ENCODE results near the gene TTLL3.

TTLL3 gene

DNA sequence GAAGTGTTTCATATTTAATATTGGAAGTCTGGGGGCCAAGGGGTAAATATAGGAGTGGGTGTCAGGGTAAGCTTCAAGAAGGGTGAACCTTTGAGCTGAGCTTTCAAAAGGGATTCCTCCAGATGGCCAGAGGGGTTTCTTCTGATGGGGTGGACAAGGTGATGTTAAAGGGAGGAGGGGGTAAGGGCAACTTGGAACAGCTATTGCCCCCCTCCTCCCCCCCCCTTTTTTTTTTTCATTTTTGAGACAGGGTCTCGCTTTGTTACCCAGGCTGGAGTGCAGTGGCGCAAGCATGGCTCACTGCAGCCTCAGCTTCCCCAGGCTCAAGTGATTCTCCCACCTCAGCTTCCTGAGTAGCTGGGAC lies 2.1 kb upstream of the TTLL3 start:
- no CpG with 5 or more reads among the region's 2 CpGs for WGBS, 2 experiments (ENCODE audit: insufficient coverage in 2 of 2)
- Histone ChIP-seq H3K4me1 (ENCODE audit: control insufficient read depth, insufficient read depth, low read length, poor library complexity, severe bottlenecking) (peaks cover 13% of the 10 kb centered on the region), H3K27ac (ENCODE audit: low read depth, low read length, severe bottlenecking) (no peak overlapping the region), H3K9me3 (ENCODE audit: control insufficient read depth, low read length) (no peaks in the 10 kb centered on the region), H3K36me3 (ENCODE audit: control insufficient read depth, insufficient read depth, low read length) (peaks cover 57% of the 10 kb centered on the region), H3K4me3 (ENCODE audit: extremely low read depth, insufficient read depth, low read length, poor library complexity, severe bottlenecking) (no peak overlapping the region)

DNA sequence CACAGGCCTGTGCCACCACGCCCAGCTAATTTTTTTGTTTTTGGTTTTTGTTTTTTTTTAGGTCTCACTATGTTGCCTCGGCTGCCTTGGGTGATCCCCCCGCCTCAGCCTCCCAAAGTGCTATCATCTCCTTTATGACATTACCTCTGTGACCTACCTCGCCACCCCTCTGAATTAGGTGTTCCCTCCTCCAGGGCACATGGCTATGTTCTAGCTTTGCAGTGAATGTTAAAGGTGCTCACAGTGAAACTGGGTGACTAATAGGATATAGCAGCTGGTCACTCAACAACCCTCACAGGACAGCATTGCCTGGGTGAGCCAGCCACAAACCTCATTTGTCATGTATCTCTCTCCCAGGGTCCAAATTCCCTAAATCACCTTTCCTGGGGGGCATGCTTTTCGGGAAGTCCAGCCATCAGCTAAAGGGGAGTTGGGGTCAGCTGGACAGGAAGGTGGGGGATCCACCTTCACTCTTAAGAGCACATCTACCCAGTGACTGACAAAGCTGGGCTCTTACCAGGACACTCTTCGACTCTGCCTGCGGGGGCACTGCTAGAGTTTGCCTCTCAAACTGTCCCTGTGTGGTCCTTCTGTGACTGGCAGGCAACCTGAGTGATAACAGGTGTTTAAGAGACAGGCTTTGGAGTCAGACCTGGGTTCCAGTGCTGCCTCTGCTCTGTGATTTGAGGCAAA lies 1.6 kb upstream of the TTLL3 start:
- 81 to 93% methylated on average over 4 to 6 of the region's 7 CpGs for WGBS, 2 experiments (ENCODE audit: insufficient coverage in 2 of 2)
- H3K27ac ChIP-seq (ENCODE audit: low read depth, low read length, severe bottlenecking), result peak overlapping the region; percentile 81
- H3K36me3 ChIP-seq (ENCODE audit: control insufficient read depth, insufficient read depth, low read length), result peaks cover 54% of the 10 kb centered on the region
- H3K4me1 ChIP-seq (ENCODE audit: control insufficient read depth, insufficient read depth, low read length, poor library complexity, severe bottlenecking), result peaks cover 11% of the 10 kb centered on the region
- no peaks in the 10 kb centered on the region for H3K9me3 ChIP-seq (ENCODE audit: control insufficient read depth, low read length)
- H3K4me3 ChIP-seq (ENCODE audit: extremely low read depth, insufficient read depth, low read length, poor library complexity, severe bottlenecking), result no peak overlapping the region

DNA sequence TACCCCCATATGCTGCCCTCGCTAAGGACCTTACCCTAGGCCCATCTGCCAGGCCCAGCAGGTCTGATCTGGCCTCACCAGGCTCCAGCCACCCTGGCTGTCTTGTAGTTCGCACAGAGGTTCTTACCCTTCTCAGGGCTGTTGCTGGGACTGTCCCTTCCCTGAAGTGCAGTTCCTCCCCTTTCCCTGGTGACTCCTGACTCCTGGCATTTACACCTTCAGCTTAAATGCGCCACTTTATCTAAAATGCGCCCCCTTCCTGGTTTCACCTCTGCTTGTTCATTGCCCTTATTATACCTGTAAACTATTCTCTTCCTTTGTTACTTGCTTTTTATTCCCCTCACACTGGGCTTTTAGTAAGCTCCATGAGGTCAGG lies 835 bp upstream of the TTLL3 start:
- Histone ChIP-seq H3K9me3 (ENCODE audit: control insufficient read depth, low read length) (no peaks in the 10 kb centered on the region), H3K27ac (ENCODE audit: low read depth, low read length, severe bottlenecking) (peak overlapping the region; percentile 81), H3K4me3 (ENCODE audit: extremely low read depth, insufficient read depth, low read length, poor library complexity, severe bottlenecking) (peak overlapping the region; percentile 47), H3K4me1 (ENCODE audit: control insufficient read depth, insufficient read depth, low read length, poor library complexity, severe bottlenecking) (peaks cover 11% of the 10 kb centered on the region), H3K36me3 (ENCODE audit: control insufficient read depth, insufficient read depth, low read length) (peaks cover 47% of the 10 kb centered on the region)
- 81 to 84% methylated on average over 3 to 4 of the region's 4 CpGs for WGBS, 2 experiments (ENCODE audit: insufficient coverage in 2 of 2)

DNA sequence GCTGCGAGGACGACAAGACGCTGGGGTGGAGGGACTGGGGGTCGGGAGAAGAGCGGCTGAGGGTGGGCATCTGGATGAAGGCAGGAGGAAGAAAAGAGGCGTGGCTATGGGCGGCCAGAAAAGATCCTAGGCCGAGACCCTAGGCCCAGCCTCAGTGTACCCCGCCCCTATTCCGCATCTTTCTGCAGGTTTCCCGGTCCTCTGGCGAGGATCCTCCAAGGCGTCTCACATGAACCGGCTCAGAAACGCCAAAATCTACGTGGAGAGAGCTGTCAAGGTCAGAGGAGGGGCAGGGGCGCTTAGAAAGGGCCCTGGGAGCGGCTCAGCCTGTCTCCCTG lies 340 bp downstream of the TTLL3 start:
- Histone ChIP-seq H3K36me3 (ENCODE audit: control insufficient read depth, insufficient read depth, low read length) (peaks cover 35% of the 10 kb centered on the region), H3K27ac (ENCODE audit: low read depth, low read length, severe bottlenecking) (no peak overlapping the region), H3K4me3 (ENCODE audit: extremely low read depth, insufficient read depth, low read length, poor library complexity, severe bottlenecking) (peak overlapping the region; percentile 47), H3K9me3 (ENCODE audit: control insufficient read depth, low read length) (no peaks in the 10 kb centered on the region), H3K4me1 (ENCODE audit: control insufficient read depth, insufficient read depth, low read length, poor library complexity, severe bottlenecking) (peaks cover 11% of the 10 kb centered on the region)
- 15 to 33% methylated on average over 11 to 12 of the region's 18 CpGs for WGBS, 2 experiments (ENCODE audit: insufficient coverage in 2 of 2)

DNA sequence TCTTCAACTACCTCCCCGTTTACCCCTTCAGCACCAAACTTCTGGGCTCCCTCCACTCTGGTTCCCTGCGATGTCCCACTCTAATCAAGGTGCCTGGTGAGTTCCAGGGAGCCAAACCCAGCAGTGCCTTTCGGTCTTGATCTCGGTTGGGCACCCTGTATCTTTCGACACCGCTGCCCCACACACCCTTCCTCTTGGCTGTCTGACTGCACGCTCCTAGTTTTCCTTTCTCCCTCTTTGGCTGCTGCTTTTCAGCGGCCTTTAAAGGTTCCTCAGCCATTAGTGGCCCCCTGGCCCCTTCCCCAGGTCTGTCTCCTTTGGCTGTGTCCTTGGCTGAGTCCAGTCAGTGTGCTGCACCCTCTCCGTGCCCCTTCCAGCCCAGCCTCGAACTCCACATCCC lies 784 bp downstream of the TTLL3 start:
- Histone ChIP-seq H3K4me1 (ENCODE audit: control insufficient read depth, insufficient read depth, low read length, poor library complexity, severe bottlenecking) (peaks cover 11% of the 10 kb centered on the region), H3K27ac (ENCODE audit: low read depth, low read length, severe bottlenecking) (no peak overlapping the region), H3K4me3 (ENCODE audit: extremely low read depth, insufficient read depth, low read length, poor library complexity, severe bottlenecking) (no peak overlapping the region), H3K36me3 (ENCODE audit: control insufficient read depth, insufficient read depth, low read length) (peaks cover 31% of the 10 kb centered on the region), H3K9me3 (ENCODE audit: control insufficient read depth, low read length) (no peaks in the 10 kb centered on the region)
- 88% methylated on average over 7 to 10 of the region's 10 CpGs for WGBS, 2 experiments (ENCODE audit: insufficient coverage in 2 of 2)

DNA sequence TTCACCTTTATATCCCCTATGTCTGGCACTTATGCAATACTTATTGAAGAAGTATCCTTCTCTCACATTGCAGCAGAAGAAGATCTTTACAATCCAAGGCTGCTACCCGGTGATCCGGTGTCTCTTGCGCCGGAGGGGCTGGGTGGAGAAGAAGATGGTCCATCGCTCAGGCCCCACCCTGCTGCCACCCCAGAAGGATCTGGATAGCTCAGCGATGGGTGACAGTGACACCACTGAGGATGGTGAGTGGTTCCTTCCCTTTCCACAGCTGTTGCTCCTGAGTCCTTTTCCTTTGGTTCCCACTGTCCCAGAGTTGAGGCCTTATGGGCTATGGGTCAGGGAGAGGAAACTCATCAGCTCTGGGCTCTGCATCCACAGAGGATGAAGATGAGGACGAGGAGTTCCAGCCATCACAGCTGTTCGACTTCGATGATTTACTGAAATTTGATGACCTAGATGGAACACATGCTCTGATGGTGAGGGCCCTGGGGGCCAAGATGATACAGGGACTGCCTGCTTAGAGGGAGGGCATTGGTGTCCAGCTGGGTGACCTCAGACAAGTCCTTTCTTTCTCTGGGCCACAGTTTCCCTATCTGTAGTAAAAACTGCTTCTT lies 2.9 kb downstream of the TTLL3 start:
- Histone ChIP-seq H3K4me3 (ENCODE audit: extremely low read depth, insufficient read depth, low read length, poor library complexity, severe bottlenecking) (no peak overlapping the region), H3K27ac (ENCODE audit: low read depth, low read length, severe bottlenecking) (no peak overlapping the region), H3K4me1 (ENCODE audit: control insufficient read depth, insufficient read depth, low read length, poor library complexity, severe bottlenecking) (peaks cover 9% of the 10 kb centered on the region), H3K36me3 (ENCODE audit: control insufficient read depth, insufficient read depth, low read length) (peaks cover 12% of the 10 kb centered on the region), H3K9me3 (ENCODE audit: control insufficient read depth, low read length) (no peaks in the 10 kb centered on the region)
- 93 to 94% methylated on average over 7 to 9 of the region's 9 CpGs for WGBS, 2 experiments (ENCODE audit: insufficient coverage in 2 of 2)

DNA sequence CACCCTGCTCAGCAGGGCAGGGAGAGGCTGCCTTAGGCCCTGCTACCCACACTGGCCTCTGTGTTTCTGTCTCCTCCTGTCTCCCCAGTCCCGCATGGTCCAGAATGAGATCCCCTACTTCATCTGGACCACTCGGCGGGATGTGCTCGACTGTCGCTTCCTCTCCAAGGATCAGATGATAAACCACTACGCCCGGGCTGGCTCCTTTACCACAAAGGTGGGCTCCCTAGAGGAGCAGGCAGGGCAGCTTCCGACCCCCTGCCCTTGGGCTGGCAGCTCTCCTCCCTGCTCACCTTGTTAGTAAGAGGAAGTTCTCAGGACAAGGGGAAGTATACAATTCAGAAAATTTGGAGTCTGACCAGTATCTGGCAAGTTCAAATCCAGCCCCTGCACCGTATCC lies 5.9 kb downstream of the TTLL3 start:
- peaks cover 6% of the 10 kb centered on the region for H3K36me3 ChIP-seq (ENCODE audit: control insufficient read depth, insufficient read depth, low read length)

DNA sequence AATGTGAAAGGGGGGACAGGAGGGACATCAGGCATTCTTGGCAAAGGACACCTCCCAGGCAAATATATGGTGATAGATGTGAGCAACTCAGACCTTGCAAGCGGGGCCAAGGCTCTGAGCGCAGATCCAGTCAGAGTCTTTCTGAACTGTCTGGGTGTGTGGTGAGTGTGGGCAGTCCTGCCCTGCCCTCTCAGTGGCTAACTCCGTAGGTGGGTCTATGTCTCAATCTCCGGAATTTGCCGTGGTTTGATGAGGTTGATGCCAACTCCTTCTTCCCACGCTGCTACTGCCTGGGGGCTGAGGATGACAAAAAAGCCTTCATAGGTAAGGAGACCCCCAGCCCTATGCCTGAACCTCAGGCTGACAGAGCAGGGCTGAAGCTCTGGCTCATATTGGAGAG lies 7.4 kb downstream of the TTLL3 start:
- Histone ChIP-seq H3K27ac (ENCODE audit: low read depth, low read length, severe bottlenecking) (no peak overlapping the region), H3K4me3 (ENCODE audit: extremely low read depth, insufficient read depth, low read length, poor library complexity, severe bottlenecking) (no peak overlapping the region), H3K4me1 (ENCODE audit: control insufficient read depth, insufficient read depth, low read length, poor library complexity, severe bottlenecking) (no peaks in the 10 kb centered on the region), H3K9me3 (ENCODE audit: control insufficient read depth, low read length) (no peaks in the 10 kb centered on the region), H3K36me3 (ENCODE audit: control insufficient read depth, insufficient read depth, low read length) (peaks cover 6% of the 10 kb centered on the region)
- 88 to 90% methylated on average over 6 of the region's 6 CpGs for WGBS, 2 experiments (ENCODE audit: insufficient coverage in 2 of 2)

More for the DNA sequence above, 5.9 kb downstream of the TTLL3 start:
- H3K4me1 ChIP-seq (ENCODE audit: control insufficient read depth, insufficient read depth, low read length, poor library complexity, severe bottlenecking), result no peaks in the 10 kb centered on the region
- H3K27ac ChIP-seq (ENCODE audit: low read depth, low read length, severe bottlenecking), result no peak overlapping the region
- no peaks in the 10 kb centered on the region for H3K9me3 ChIP-seq (ENCODE audit: control insufficient read depth, low read length)
- WGBS, 2 experiments (ENCODE audit: insufficient coverage in 2 of 2), result 83 to 95% methylated on average over 1 to 9 of the region's 9 CpGs
- H3K4me3 ChIP-seq (ENCODE audit: extremely low read depth, insufficient read depth, low read length, poor library complexity, severe bottlenecking), result no peak overlapping the region

DNA sequence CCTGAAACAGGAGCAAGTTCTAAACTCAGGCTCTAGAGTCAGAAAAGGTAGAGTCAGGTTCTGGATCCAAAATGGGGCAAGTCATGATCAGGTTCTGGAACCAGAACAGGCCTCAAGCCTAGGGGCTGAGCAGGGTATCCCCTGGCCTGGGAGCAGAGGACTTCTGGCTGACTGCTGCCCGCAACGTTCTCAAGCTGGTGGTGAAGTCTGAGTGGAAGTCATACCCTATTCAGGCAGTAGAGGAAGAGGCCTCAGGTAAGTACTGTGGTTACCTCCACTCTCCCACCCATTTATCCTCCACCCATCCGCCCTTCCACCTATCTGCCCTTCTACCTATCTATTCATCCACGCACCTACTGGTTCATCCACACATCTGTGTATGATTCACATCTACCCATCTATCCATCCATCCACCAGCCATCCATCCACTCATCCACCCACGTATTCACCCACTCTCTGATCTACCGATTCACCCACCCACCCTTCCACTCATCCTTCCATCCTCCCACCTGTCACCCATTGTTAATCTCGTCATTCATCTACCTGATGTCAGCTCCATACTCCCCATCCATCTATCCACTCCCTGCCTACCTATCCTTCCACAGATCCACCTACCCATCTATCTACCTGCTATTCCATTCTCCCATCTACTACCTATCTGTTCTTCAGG lies 8.7 kb downstream of the TTLL3 start:
- Histone ChIP-seq H3K4me1 (ENCODE audit: control insufficient read depth, insufficient read depth, low read length, poor library complexity, severe bottlenecking) (no peaks in the 10 kb centered on the region), H3K27ac (ENCODE audit: low read depth, low read length, severe bottlenecking) (no peak overlapping the region), H3K4me3 (ENCODE audit: extremely low read depth, insufficient read depth, low read length, poor library complexity, severe bottlenecking) (no peak overlapping the region), H3K9me3 (ENCODE audit: control insufficient read depth, low read length) (no peaks in the 10 kb centered on the region), H3K36me3 (ENCODE audit: control insufficient read depth, insufficient read depth, low read length) (no peaks in the 10 kb centered on the region)
- WGBS, 2 experiments (ENCODE audit: insufficient coverage in 2 of 2), result 94 to 95% methylated on average over 4 of the region's 7 CpGs

DNA sequence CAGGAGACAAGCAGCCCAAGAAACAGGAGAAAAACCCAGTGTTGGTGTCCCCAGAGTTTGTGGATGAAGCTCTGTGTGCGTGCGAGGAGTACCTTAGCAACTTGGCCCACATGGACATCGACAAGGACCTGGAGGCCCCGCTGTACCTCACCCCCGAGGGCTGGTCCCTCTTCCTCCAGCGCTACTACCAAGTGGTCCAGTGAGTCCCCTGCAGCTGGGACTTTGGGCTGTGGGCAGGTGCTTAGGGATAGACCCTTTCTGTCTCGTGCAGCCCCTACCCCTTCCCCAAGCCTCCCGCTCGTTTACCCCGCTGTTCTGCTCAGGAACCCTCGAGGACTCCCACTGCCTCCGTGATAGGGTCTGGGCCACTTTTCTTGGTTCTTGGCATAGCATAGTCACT lies 10.5 kb downstream of the TTLL3 start:
- Histone ChIP-seq H3K9me3 (ENCODE audit: control insufficient read depth, low read length) (no peaks in the 10 kb centered on the region), H3K4me1 (ENCODE audit: control insufficient read depth, insufficient read depth, low read length, poor library complexity, severe bottlenecking) (no peaks in the 10 kb centered on the region), H3K36me3 (ENCODE audit: control insufficient read depth, insufficient read depth, low read length) (no peaks in the 10 kb centered on the region), H3K27ac (ENCODE audit: low read depth, low read length, severe bottlenecking) (no peak overlapping the region), H3K4me3 (ENCODE audit: extremely low read depth, insufficient read depth, low read length, poor library complexity, severe bottlenecking) (no peak overlapping the region)
- 84 to 91% methylated on average over 9 of the region's 12 CpGs for WGBS, 2 experiments (ENCODE audit: insufficient coverage in 2 of 2)

DNA sequence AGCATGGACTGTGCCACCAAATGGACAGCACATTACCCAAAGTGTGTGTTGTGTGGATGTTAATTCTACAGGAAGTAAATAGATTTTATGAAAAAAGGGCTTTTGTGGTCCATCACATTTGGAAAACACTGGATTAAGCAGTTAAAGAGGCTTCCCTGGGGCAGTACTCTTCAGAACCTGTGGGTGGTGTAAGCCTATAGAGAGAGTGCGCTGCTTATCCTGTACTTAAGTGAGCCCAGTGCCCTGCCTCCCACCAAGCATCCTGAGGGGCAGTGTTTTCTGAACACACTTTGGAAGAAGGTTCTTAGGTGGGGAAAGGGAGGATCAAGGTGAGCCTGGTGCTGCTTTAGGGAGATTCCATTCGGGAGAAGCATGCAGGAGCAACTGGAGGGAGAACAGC lies 10.9 kb downstream of the TTLL3 start:
- H3K4me3 ChIP-seq (ENCODE audit: extremely low read depth, insufficient read depth, low read length, poor library complexity, severe bottlenecking), result no peak overlapping the region
- H3K4me1 ChIP-seq (ENCODE audit: control insufficient read depth, insufficient read depth, low read length, poor library complexity, severe bottlenecking), result no peaks in the 10 kb centered on the region
- no peaks in the 10 kb centered on the region for H3K36me3 ChIP-seq (ENCODE audit: control insufficient read depth, insufficient read depth, low read length)
- WGBS, 2 experiments (ENCODE audit: insufficient coverage in 2 of 2), result 43 to 44% methylated on average over 1 of the region's 2 CpGs
- no peaks in the 10 kb centered on the region for H3K9me3 ChIP-seq (ENCODE audit: control insufficient read depth, low read length)
- H3K27ac ChIP-seq (ENCODE audit: low read depth, low read length, severe bottlenecking), result no peak overlapping the region

Data from mesodermal cell (in vitro differentiated cells).